Measurements from ENCODE around the gene GAREM2.

Gene GAREM2

GRCh38 chr2:26238311-26238958 is 65.5 kb downstream of the GAREM2 start:
- DNase-seq = peak; percentile 29
